GM18502 (cell line): ENCODE data around the gene PLCD3.
A peak's percentile ranks its signal among the peaks of the same experiment; 100 is the strongest.
"Not testable (repeated sequence)": the region's sequence is repeated elsewhere in the genome, so short reads cannot be mapped to it uniquely, and the experiment has no call there.

Source experiments
- ATAC-seq: cut with Tn5 transposase; IDR thresholded peaks from one replicate; pipeline ENCODE4 v1.9.1; 2021; ENCODE audit warnings: mild to moderate bottlenecking; ENCODE audit not compliant: unreplicated experiment, poor library complexity

The PLCD3 gene

GRCh38 chr17:45135978-45136791 lies 3.9 kb upstream of the PLCD3 start:
- no peak for ATAC-seq

DNA sequence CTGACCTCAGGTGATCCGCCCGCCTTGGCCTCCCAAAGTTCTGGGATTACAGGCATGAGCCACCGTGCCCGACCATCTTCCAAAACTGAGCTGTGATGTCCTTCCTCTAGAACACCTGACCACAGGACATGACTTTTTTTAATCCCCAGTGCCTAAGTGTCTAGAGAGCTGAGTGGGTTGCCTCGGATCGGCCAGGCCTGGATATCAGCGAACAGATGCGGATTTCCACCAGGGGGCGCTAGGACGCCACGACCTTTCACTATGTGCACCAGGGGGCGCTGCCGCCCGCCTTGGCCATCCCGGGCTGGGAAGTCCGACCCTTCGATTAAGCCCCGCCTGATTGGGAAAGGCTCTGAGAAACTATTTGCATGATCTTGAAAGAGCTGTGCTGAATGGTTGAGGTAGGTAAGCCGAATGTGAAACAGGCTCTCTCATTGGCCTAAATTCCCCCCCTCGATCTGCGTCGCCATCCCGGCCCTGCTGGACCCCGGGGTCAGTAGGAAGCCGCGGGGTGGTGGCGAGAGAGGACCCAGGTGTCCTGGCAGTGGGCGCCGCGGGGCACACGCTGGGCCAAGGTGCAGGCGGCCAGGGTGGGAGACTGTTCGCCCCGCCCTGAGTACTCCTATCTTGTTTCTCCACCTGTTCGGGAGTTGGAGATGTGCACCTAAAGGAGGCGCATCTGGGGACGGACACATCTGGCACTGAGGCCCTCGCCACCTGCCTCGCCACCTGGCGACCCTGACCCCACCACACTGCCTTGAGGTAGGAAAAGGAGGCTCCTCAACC lies 3.1 kb upstream of the PLCD3 start, which contains the start of gene ACBD4:
ACBD4 (plus strand) TSS at position 496 of the 786 bp plus-strand sequence. CDS start 458 bp downstream, outside the sequence.
- peak; percentile 75 for ATAC-seq

DNA sequence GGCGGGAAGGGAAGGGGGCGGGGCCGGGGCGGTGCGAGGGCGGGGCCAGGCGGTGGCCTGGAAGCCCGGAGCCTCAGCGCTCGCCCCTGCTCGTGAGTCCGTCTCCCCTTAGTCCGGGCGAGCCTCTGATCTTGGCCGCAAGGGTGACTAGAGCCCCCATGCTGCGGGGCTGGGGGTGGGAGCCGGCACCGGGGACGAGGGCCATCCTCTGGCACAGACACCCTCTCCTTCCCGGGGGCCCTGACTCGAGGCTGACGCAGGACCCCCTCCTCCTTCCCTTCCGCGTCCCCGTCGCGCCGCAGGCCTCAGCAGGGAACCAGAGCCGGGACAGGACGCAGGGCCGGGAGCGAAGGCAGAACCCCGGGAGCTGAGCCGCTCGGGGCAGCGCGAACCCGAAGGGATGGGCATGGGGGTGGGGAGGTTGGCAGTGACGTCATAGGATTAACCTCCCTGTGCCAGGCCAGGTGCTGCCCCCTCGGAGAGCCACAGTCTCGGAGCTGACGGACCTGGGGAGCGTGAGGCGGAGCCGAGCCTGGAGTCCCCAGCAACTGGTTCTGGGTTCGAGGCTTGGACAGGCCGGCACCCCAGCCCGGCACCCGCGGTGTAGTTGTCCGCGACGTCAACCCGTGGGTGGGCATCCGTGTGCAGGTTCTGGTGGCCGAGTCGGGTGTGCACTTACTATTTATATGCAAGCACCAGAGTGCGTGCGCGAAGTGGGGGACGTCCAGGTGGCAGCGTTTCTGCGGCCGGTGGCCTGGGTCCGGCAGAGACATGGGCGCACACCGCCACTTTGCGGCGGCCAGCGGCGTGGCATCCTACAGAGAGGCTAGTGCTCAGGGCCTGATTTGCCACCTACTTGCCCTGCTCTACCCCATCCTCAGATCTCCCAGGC lies 503 bp upstream of the PLCD3 start:
- no peak for ATAC-seq

DNA sequence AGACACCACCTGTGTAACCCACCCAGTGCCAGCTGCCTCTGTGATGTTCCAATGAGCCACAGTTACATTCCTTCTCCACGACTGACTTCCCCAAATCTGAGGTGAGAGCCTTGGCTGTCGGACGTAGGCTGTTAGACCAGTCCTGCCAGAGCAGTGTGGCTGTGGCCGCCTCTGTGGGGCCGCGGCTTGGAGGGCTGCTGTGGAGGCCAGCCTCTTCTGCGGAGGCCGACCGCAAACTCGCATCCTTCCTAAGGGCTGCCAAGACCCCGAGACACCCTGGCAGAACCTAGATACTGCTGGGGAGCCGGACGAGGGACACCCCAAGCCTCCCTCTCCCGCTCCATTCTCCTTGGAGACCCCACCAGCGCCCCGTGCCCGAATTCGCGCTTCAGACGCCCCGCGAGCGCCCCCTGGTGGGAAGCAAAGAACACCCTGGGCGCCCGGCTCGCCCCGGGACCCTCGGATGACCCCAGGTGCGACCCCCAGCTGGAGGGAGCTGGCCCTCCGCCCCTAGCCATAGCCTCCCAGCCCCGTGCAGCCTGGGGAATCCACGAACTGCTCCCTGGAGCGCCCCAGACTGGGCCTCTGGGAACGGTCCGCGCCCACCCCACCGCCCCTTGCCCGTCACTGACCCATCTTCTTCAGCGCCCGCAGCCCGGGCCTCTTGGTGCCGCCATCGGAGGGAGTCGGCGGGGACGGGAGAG lies 547 bp downstream of the PLCD3 start:
- no peak for ATAC-seq

GRCh38 chr17:45130681-45131615 lies 1.4 kb downstream of the PLCD3 start:
- no peak for ATAC-seq

DNA sequence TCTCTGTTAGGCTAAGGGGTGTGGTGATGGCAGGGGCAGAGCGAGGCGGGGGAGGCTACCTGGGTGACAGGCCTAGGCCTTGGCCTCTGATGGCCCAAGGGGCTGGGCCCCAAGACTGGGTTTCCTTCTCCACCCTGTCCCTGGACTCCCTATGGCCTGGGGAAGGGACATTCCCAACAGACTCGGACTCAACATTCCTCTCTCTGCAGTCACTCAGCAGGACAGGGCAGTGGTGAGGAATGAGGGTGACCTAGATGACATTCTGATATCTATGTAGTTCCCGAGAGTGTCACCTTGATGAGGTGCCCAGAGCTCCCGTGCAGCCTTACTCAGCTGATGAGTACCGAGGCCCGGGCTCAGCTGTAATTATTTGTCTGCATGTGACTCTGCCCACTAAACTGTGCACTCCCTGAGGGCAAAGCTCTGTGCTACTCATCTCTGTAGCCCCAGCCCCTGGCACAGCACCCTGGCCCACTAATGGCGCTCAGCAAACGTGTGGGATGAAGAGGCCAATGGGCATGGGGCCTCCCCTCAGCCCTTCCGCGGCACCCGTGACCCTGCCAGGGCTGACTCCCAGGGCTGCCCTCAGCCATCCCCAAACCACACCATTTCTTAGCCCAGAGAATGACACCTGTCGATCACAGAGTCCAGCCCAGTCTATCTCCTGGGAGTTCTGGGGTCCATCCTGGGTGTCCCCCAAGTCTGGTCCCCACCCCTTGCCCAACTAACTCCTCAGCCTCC lies 2.2 kb downstream of the PLCD3 start:
- ATAC-seq, result no peak

DNA sequence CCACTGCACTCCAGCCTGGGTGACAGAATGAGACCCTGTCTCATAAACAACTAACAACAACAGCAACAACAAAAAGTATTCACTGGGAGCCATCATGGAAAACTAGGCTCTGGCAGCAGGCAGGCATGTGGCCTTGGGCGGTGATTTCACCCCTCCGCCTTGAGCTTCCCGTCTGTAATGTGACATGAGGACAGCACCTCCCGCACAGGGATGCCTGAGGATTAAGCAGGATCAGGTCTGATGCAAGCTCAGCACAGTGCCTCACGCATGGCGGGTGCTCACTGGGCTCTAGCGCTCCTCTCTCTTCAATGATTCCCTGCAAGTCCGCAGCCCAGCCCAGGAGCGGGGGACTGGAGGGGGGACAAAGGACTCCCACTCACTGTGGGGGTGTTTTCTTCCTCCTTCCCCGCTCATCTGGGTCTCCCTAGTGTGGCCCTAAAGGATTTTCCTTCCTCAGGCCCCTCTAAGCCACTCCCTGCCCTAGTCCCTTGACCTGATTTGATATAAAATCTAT lies 2.8 kb downstream of the PLCD3 start:
- ATAC-seq, result no peak

DNA sequence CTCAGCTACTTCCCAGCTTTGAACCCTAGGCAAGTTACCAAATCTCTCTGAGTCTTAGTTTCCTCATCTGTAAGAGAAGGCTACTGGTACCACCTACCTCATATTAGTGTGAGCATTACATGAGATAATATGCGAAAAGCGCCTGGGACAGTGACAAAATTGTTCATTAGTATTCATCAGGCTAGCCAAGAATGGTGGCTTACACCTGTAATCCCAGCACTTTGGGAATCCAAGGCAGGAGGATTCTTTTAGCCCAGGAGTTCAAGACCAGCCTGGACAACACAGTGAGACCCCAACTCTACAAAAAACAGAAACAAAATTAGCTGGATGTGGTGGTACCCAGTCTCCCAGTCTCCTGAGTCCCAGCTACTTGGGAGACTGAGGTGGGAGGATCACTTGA lies 3.3 kb downstream of the PLCD3 start:
- no peak for ATAC-seq

DNA sequence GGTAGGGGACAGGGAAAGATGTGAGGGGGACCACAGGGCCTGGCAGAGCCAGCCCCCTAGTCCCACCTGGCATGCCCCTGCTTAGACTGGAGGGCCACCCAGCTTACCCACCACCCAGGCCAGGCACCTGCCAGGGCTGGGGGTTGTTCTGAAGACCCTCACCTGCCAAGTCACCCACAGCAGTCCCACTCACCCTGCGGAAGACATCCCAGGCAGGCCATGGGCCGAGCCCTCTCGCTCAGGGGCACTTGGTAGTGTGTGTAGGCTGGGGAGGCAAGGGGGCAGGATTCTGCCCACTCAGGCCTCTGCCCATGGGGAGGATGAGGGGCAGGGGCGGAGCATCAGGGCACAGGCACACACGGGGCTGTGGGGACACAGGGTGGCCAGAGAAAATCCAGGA lies 4.0 kb downstream of the PLCD3 start:
- no peak for ATAC-seq

DNA sequence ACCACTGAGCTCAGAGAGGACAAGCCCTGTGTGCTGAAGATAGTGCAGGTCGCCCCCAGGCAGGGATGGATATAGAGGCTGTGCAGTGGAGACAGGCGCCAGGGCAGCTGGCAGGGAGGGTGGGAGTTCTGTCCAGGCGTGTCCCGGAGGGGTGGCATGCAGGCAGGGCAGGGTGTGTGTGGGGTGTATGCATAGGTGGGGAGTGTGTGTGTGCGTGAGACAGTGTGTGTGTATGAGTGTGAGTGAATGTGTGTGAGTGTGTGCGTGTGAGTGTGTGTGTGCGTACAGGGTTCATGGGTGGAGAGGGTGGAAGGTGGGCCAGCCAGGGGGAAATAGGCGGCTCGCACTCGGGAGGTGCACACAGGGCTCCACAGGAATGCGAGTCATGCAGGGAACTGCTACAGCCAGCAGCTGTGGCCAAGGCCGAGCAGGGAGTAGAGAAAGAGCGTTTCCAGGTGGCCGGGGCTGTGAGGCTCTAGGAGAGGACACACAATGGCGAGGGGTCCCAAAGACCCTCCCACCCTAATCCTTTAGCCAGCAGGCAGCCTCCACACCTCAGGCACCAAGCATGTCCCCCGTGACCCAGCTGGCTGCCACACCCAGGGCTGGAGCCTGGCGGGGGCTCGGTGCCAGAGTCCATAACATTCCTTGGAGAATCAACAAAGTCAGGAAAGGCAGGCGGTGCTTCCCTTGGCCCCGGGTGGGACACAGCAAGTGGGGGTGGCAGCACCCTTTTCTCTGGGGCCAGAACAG lies 4.6 kb downstream of the PLCD3 start:
- no peak for ATAC-seq

DNA sequence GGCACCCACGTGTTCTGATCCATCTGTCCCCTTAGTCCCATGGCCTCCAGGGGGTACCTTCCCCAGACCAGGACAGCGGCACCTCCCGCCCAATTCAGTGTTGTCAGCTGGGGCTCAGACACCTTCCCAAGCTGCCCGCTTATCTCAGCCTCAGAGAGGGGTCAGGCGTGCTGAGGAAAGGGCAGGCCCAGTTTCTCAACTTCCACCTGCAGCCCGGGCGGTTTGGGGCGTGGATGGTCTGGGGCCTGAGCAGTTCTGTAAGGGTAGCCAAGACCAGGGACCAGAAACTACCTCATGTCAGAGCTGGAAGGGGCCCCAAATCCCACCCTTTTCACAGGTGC lies 5.1 kb downstream of the PLCD3 start:
- no peak for ATAC-seq

DNA sequence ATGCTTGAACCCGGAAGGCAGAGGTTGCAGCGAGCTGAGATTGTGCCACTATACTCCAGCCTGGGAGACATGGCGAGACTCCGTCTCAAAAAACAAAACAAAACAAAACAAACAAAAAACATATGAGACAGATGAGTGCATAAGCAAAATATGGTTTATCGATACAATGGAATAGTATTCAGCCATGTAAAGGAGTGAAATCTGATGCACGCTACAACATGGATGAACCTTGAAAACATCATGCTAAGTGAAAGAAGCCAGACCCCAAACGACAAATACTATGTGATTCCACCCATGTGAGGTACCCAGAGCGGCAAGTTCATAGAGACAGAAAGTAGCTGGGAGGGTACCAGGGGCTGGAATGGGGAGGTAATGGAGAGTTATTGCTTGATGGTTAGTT lies 6.8 kb downstream of the PLCD3 start:
- ATAC-seq, result no peak

DNA sequence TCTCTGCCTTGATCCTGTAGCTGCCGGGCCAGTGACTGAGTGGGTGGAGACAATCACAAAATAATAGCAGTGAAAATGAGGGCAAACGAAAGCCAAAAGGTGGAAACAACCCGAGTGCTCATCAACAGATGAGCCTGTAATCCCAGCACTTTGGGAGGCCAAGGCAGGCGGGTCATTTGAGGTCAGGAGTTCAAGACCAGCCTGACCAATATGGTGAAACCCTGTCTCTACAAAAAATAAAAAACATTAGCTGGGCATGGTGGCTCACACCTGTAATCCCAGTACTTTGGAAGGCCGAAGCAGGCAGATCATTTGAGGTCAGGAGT lies 7.6 kb downstream of the PLCD3 start:
- ATAC-seq, result not testable (repeated sequence)

DNA sequence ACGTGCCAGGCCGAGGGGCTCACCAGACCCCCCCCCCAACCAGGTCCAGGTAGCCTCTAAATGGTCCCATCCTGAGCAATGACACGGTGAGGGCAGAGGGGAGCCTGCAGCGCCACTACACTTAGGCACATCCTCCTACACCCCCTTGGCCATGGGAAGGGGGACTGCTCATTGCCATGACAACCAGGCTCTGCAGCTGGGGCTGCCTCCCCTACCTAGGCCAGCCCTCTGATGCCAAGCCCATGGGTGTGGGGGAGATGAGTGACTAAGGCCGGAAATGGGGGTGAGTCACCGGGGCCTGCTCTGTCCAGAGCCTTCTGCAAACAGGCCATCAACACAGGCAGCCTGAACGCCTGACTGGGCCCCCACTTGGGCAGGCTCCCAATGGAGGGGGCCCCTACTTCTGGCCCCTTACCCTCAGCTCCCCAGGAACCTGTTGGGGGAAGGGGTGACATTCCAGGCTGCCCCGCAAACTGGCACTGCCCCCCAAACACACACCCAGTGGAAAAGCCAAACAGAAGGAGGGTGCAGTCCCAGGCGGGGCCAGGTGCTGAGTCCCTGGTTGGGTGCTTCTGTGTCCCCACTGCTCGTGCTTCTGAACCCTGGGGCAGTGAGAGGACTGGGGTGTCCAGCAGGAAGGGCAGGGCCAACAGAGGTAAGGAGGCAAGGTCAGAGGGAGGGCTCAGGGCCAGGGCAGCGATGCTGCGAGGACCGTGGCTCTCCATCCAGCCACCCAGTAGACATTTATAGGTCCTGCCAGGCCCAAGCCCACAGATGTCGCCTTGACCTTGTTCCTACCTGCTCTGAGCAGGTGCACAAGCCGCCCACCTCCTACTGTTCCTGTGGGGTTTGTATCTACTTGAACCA lies 8.2 kb downstream of the PLCD3 start:
- no peak for ATAC-seq

DNA sequence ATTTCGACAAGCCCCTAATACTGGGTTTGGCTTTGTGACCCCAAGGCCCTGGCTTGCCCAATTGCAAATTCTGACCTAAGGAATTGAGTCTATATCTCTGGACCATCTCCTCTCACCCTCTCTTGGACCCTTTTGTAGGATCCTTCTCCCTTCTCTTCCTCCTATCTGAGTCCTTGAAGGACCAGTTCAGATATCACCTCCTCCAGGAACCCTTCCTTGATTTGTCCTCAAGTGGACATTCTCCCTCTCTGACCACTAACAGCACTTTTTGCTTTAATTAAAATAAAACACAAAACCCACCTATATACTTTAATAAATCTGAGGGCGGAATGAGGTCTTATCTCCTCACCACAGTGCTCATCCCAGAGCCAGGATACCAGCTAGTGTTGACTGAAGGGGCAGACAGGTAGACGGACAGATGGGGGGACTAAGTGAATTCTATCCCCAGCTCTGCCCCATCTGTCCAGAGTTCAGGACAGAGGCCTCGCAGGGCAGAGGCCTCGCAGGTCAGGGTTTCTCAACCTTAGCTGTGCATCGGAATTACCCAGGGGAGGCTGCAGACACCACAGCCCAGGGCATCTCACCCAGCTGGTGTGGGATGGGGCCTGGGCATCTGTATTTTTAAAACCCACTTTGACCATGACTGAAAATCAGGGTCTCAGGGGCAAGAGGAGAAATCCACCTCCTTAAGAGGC lies 9.1 kb downstream of the PLCD3 start:
- ATAC-seq, result no peak

DNA sequence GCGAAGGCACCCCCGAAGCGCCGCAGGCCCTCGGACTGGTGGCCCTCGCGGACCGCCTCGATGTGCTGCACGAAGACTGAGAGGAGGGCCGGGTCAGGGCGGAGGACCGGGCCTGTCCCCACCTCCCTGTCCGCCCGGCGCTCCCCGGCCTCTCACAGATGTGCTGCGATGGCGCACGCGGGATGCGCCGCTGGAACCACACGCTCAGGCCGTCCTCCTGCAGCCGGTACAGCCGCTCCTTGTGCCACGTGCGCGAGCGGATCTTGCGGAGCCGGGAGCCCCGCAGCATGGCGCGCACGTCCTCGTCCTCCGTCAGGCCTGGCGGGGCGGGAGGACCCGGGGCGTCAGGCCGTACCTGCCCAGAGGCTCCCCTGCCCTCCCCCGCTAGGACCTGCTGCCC lies 11.3 kb downstream of the PLCD3 start:
- ATAC-seq, result no peak
